DND-41 (cell line): ENCODE data around the gene NFATC3.

Experiments
- EZH2 ChIP-seq: IDR thresholded peaks from 3 replicates; pipeline ENCODE4 v1.6.1; 2012; ENCODE audit warnings: borderline replicate concordance, low read depth, mild to moderate bottlenecking, moderate library complexity, low read length, inconsistent platforms; ENCODE audit not compliant: severe bottlenecking
- TF ChIP-seq, protein P1 (sequence below): IDR thresholded peaks from 2 replicates; pipeline ENCODE4 v1.5.1; 2012; ENCODE audit warnings: borderline replicate concordance, low read length, moderate library complexity, mild to moderate bottlenecking; ENCODE audit not compliant: poor library complexity, severe bottlenecking; ENCODE audit errors: extremely low read depth

DNA sequence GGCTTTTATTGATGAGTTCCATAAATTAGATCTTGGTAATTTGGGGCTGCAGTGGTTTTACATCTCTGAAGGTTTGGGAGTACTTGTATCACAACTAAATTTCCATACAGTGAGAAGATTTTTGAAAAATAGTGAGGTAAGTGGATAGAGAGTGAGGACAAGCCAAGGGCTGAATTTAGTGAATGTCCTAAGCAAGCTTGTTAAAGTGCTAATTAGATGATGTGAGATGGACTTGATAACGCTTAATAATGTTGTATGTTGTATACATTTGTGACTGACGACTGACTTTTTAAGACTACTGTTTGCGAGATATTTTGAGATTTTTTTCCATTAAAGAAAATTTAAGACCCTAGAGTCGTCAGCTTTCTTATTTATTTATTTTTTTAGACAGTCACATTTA lies 3.9 kb downstream of the NFATC3 start:
- TF ChIP-seq, protein P1, sequence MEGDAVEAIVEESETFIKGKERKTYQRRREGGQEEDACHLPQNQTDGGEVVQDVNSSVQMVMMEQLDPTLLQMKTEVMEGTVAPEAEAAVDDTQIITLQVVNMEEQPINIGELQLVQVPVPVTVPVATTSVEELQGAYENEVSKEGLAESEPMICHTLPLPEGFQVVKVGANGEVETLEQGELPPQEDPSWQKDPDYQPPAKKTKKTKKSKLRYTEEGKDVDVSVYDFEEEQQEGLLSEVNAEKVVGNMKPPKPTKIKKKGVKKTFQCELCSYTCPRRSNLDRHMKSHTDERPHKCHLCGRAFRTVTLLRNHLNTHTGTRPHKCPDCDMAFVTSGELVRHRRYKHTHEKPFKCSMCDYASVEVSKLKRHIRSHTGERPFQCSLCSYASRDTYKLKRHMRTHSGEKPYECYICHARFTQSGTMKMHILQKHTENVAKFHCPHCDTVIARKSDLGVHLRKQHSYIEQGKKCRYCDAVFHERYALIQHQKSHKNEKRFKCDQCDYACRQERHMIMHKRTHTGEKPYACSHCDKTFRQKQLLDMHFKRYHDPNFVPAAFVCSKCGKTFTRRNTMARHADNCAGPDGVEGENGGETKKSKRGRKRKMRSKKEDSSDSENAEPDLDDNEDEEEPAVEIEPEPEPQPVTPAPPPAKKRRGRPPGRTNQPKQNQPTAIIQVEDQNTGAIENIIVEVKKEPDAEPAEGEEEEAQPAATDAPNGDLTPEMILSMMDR = no peak
- no peak for TF ChIP-seq EZH2
